WTC11 (cell line): ENCODE data around the gene ARHGAP10.

ENCODE experiments used
- CREM ChIP-seq: sonication (generic); formaldehyde crosslinking; IDR thresholded peaks from 2 replicates; pipeline ENCODE4 v1.8.1; 2022; ENCODE audit warnings: mild to moderate bottlenecking, missing genetic modification reagents, moderate library complexity
- ELF4 ChIP-seq: sonication (generic); formaldehyde crosslinking; IDR thresholded peaks from 2 replicates; pipeline ENCODE4 v1.8.1; 2022; ENCODE audit warnings: low read depth, mild to moderate bottlenecking, moderate library complexity, missing genetic modification reagents
- EMX1 ChIP-seq: fragments of 250-450 bp; sonication (Bioruptor Pico); IDR thresholded peaks from 2 replicates; pipeline ENCODE4 v1.8.0; 2021; ENCODE audit warnings: mild to moderate bottlenecking
- NFE2L1 ChIP-seq: sonication (generic); formaldehyde crosslinking; IDR thresholded peaks from 2 replicates; pipeline ENCODE4 v1.8.1; 2023; ENCODE audit warnings: missing genetic modification reagents
- TEAD1 ChIP-seq: sonication (generic); formaldehyde crosslinking; IDR thresholded peaks from 2 replicates; pipeline ENCODE4 v1.8.0; 2022; ENCODE audit warnings: mild to moderate bottlenecking, missing genetic modification reagents
- ZNF263 ChIP-seq: sonication (generic); formaldehyde crosslinking; IDR thresholded peaks from 2 replicates; pipeline ENCODE4 v1.8.1; 2022; ENCODE audit warnings: low read depth, mild to moderate bottlenecking, moderate library complexity, missing genetic modification reagents
- TF ChIP-seq, protein P1 (sequence below): fragments of 200-600 bp; IDR thresholded peaks from 2 replicates; pipeline ENCODE4 v1.8.0; 2022; ENCODE audit warnings: antibody characterized with exemption
- TF ChIP-seq, protein P2 (sequence below): sonication (generic); formaldehyde crosslinking; IDR thresholded peaks from 2 replicates; pipeline ENCODE4 v1.8.0; 2022; ENCODE audit warnings: mild to moderate bottlenecking, missing genetic modification reagents
- TF ChIP-seq, protein P3 (sequence below): sonication (generic); formaldehyde crosslinking; IDR thresholded peaks from 2 replicates; pipeline ENCODE4 v1.8.1; 2023; ENCODE audit warnings: mild to moderate bottlenecking, missing genetic modification reagents
- TF ChIP-seq, protein P4 (sequence below): sonication (generic); formaldehyde crosslinking; IDR thresholded peaks from 2 replicates; pipeline ENCODE4 v1.8.0; 2022; ENCODE audit warnings: mild to moderate bottlenecking, missing genetic modification reagents
- TF ChIP-seq, protein P5 (sequence below): sonication (generic); formaldehyde crosslinking; IDR thresholded peaks from 2 replicates; pipeline ENCODE4 v1.8.0; 2022; ENCODE audit warnings: mild to moderate bottlenecking, missing genetic modification reagents
- TF ChIP-seq, protein P6 (sequence below): sonication (generic); formaldehyde crosslinking; IDR thresholded peaks from 2 replicates; pipeline ENCODE4 v1.8.0; 2023; ENCODE audit warnings: missing genetic modification reagents
- TF ChIP-seq, protein P7 (sequence below): sonication (generic); formaldehyde crosslinking; IDR thresholded peaks from 2 replicates; pipeline ENCODE4 v1.8.1; 2023; ENCODE audit warnings: mild to moderate bottlenecking, missing genetic modification reagents, moderate library complexity

DNA sequence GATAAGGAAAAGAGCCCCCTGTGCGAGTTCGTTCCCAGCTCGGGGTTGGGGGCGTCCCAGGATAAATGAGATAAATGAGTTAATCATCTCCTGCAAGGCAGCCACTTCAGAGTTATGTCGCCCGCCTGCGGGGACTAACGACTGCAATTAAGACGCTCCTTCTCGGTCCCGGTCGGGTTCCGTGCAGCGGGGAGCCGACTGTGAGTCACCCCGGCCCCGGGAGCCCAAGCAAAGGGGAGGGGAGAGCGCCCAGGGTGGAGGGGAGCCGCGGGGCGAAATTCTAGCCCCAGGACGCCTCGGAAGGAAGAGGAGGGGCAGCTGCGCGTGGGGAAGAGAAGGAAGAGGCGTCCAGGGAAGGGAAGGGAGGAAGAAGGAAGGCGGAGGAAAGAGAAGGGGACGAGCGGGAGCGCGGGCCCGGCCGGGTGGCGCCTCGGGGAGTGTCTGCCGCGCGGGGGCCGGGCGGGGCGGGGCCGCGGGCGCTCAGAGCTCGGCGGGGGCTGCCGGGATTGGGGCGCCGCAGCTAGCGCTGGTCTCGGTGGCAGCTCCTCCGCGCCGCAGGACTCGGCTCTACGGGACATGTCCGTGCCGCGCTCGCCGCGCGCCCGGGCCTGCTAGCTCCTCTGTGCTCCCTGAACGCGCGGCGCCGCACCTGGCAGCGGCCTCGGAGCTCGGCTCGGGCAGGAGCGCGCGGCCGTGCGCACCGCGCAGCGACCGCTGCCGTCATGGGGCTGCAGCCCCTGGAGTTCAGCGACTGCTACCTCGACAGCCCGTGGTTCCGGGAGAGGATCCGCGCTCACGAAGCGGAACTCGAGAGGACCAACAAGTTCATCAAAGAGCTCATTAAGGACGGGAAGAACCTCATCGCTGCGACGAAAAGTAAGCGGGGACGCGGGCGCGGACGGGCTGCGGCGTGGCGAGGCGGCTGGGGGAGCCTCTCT is at the start of gene ARHGAP10:
- TF ChIP-seq, protein P1, sequence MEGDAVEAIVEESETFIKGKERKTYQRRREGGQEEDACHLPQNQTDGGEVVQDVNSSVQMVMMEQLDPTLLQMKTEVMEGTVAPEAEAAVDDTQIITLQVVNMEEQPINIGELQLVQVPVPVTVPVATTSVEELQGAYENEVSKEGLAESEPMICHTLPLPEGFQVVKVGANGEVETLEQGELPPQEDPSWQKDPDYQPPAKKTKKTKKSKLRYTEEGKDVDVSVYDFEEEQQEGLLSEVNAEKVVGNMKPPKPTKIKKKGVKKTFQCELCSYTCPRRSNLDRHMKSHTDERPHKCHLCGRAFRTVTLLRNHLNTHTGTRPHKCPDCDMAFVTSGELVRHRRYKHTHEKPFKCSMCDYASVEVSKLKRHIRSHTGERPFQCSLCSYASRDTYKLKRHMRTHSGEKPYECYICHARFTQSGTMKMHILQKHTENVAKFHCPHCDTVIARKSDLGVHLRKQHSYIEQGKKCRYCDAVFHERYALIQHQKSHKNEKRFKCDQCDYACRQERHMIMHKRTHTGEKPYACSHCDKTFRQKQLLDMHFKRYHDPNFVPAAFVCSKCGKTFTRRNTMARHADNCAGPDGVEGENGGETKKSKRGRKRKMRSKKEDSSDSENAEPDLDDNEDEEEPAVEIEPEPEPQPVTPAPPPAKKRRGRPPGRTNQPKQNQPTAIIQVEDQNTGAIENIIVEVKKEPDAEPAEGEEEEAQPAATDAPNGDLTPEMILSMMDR = no peak
- 0 out of 2 replicates have a peak, but pooled peaks have one; percentile 6 for TF ChIP-seq TEAD1 (CRISPR knock-in tag)
- no peak for TF ChIP-seq ELF4 (CRISPR knock-in tag)
- TF ChIP-seq EMX1 = no peak
- TF ChIP-seq, protein P2, sequence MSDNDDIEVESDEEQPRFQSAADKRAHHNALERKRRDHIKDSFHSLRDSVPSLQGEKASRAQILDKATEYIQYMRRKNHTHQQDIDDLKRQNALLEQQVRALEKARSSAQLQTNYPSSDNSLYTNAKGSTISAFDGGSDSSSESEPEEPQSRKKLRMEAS (CRISPR knock-in tag) = 0 out of 2 replicates have a peak, but pooled peaks have one; percentile 3
- TF ChIP-seq, protein P3, sequence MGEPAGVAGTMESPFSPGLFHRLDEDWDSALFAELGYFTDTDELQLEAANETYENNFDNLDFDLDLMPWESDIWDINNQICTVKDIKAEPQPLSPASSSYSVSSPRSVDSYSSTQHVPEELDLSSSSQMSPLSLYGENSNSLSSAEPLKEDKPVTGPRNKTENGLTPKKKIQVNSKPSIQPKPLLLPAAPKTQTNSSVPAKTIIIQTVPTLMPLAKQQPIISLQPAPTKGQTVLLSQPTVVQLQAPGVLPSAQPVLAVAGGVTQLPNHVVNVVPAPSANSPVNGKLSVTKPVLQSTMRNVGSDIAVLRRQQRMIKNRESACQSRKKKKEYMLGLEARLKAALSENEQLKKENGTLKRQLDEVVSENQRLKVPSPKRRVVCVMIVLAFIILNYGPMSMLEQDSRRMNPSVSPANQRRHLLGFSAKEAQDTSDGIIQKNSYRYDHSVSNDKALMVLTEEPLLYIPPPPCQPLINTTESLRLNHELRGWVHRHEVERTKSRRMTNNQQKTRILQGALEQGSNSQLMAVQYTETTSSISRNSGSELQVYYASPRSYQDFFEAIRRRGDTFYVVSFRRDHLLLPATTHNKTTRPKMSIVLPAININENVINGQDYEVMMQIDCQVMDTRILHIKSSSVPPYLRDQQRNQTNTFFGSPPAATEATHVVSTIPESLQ (CRISPR knock-in tag) = no peak
- TF ChIP-seq ZNF263 (CRISPR knock-in tag) = no peak
- no peak for TF ChIP-seq CREM
- TF ChIP-seq, protein P4, sequence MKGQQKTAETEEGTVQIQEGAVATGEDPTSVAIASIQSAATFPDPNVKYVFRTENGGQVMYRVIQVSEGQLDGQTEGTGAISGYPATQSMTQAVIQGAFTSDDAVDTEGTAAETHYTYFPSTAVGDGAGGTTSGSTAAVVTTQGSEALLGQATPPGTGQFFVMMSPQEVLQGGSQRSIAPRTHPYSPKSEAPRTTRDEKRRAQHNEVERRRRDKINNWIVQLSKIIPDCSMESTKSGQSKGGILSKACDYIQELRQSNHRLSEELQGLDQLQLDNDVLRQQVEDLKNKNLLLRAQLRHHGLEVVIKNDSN (CRISPR knock-in tag) = no peak
- TF ChIP-seq, protein P5, sequence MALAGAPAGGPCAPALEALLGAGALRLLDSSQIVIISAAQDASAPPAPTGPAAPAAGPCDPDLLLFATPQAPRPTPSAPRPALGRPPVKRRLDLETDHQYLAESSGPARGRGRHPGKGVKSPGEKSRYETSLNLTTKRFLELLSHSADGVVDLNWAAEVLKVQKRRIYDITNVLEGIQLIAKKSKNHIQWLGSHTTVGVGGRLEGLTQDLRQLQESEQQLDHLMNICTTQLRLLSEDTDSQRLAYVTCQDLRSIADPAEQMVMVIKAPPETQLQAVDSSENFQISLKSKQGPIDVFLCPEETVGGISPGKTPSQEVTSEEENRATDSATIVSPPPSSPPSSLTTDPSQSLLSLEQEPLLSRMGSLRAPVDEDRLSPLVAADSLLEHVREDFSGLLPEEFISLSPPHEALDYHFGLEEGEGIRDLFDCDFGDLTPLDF (CRISPR knock-in tag) = no peak
- TF ChIP-seq NFE2L1 = no peak
- TF ChIP-seq, protein P6, sequence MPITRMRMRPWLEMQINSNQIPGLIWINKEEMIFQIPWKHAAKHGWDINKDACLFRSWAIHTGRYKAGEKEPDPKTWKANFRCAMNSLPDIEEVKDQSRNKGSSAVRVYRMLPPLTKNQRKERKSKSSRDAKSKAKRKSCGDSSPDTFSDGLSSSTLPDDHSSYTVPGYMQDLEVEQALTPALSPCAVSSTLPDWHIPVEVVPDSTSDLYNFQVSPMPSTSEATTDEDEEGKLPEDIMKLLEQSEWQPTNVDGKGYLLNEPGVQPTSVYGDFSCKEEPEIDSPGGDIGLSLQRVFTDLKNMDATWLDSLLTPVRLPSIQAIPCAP (CRISPR knock-in tag) = no peak
- TF ChIP-seq, protein P7, sequence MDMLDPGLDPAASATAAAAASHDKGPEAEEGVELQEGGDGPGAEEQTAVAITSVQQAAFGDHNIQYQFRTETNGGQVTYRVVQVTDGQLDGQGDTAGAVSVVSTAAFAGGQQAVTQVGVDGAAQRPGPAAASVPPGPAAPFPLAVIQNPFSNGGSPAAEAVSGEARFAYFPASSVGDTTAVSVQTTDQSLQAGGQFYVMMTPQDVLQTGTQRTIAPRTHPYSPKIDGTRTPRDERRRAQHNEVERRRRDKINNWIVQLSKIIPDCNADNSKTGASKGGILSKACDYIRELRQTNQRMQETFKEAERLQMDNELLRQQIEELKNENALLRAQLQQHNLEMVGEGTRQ (CRISPR knock-in tag) = no peak
